Mesenchymal stem cell (in vitro differentiated cells and primary cell): Measurements from ENCODE around the gene HPDL.

Experiments used
- DNase-seq: peaks from one replicate; pipeline ENCODE4 v3.0.0-alpha.2; 2013
- H2AFZ ChIP-seq: one replicate; pipeline ENCODE4 v1.6.1; 2013; ENCODE audit warnings: low read depth, mild to moderate bottlenecking, control low read depth, inconsistent platforms, low read length, moderate library complexity
- H2AK5ac ChIP-seq: 2 replicates; pipeline ENCODE4 v1.6.1; 2013; ENCODE audit warnings: low read length, moderate library complexity, mild to moderate bottlenecking, inconsistent platforms; ENCODE audit not compliant: severe bottlenecking
- H2BK120ac ChIP-seq: one replicate; pipeline ENCODE4 v1.6.1; 2013; ENCODE audit warnings: low read depth, mild to moderate bottlenecking, inconsistent platforms, low read length, moderate library complexity
- H2BK12ac ChIP-seq, 2 experiments: one replicate each; pipeline ENCODE4 v1.6.1; 2013; ENCODE audit warnings: inconsistent platforms in 2 of 2, low read length in 2 of 2, mild to moderate bottlenecking in 2 of 2, moderate library complexity in 2 of 2, control low read depth in 1 of 2
- H2BK15ac ChIP-seq: one replicate; pipeline ENCODE4 v1.6.1; 2013; ENCODE audit warnings: mild to moderate bottlenecking, low read depth, inconsistent platforms; ENCODE audit not compliant: poor library complexity, severe bottlenecking
- H2BK5ac ChIP-seq: 2 replicates; pipeline ENCODE4 v1.6.1; 2013; ENCODE audit warnings: low read depth, mild to moderate bottlenecking, low read length, control low read depth, inconsistent platforms; ENCODE audit not compliant: poor library complexity, severe bottlenecking
- H3K14ac ChIP-seq, 2 experiments: one replicate each; pipeline ENCODE4 v1.6.1; 2013; ENCODE audit warnings: inconsistent platforms in 2 of 2, low read length in 2 of 2, control low read depth in 1 of 2, mild to moderate bottlenecking in 1 of 2, moderate library complexity in 1 of 2
- H3K18ac ChIP-seq, 2 experiments: one replicate each; pipeline ENCODE4 v1.6.1; 2013; ENCODE audit warnings: inconsistent platforms in 2 of 2, low read length in 2 of 2, control low read depth in 1 of 2, low read depth in 1 of 2, mild to moderate bottlenecking in 1 of 2
- H3K23ac ChIP-seq, 2 experiments: one replicate each; pipeline ENCODE4 v1.6.1; 2013; ENCODE audit warnings: inconsistent platforms in 2 of 2, low read length in 2 of 2, mild to moderate bottlenecking in 2 of 2, moderate library complexity in 2 of 2, control low read depth in 1 of 2
- H3K27ac ChIP-seq: 2 replicates; pipeline ENCODE4 v1.5.1; 2013; ENCODE audit warnings: mild to moderate bottlenecking, moderate library complexity, low read length, control low read depth, inconsistent platforms; ENCODE audit not compliant: poor library complexity, severe bottlenecking
- H3K27me3 ChIP-seq, 2 experiments: 2 replicates each; pipeline versions ENCODE4 v1.6.1 to v1.7.0; 2013; ENCODE audit warnings: low read length in 2 of 2, mild to moderate bottlenecking in 2 of 2, moderate library complexity in 2 of 2, control low read depth in 1 of 2, inconsistent platforms in 1 of 2; ENCODE audit not compliant: control insufficient read depth in 1 of 2, insufficient read depth in 1 of 2
- H3K36me3 ChIP-seq, 2 experiments: 2 replicates each; pipeline versions ENCODE4 v1.6.1 to v1.7.0; 2013; ENCODE audit warnings: low read length in 2 of 2, control low read depth in 1 of 2, inconsistent platforms in 1 of 2, low read depth in 1 of 2, mild to moderate bottlenecking in 1 of 2; ENCODE audit not compliant: insufficient read depth in 2 of 2, control insufficient read depth in 1 of 2
- H3K4ac ChIP-seq, 2 experiments: one replicate each; pipeline ENCODE4 v1.6.1; 2013; ENCODE audit warnings: inconsistent platforms in 2 of 2, low read length in 2 of 2, mild to moderate bottlenecking in 2 of 2, moderate library complexity in 2 of 2, control low read depth in 1 of 2, low read depth in 1 of 2
- H3K4me1 ChIP-seq: 2 replicates; pipeline ENCODE4 v1.6.1; 2013; ENCODE audit warnings: low read depth, low read length, control low read depth; ENCODE audit not compliant: control insufficient read depth, insufficient read depth
- H3K4me2 ChIP-seq: 2 replicates; pipeline ENCODE4 v1.6.1; 2013; ENCODE audit warnings: low read length, mild to moderate bottlenecking, inconsistent platforms; ENCODE audit not compliant: poor library complexity, severe bottlenecking
- H3K4me3 ChIP-seq, 2 experiments: 2 replicates each; pipeline versions ENCODE4 v1.5.1 to v1.7.0; 2013; ENCODE audit warnings: low read length in 2 of 2, mild to moderate bottlenecking in 2 of 2, control low read depth in 1 of 2, low read depth in 1 of 2; ENCODE audit not compliant: insufficient read depth in 1 of 2
- H3K79me1 ChIP-seq: replicated peaks from 2 replicates; pipeline ENCODE4 v1.6.1; 2013; ENCODE audit warnings: mild to moderate bottlenecking, control low read depth, low read length, inconsistent platforms; ENCODE audit not compliant: poor library complexity, severe bottlenecking
- H3K9ac ChIP-seq: 2 replicates; pipeline ENCODE4 v1.7.0; 2013; ENCODE audit warnings: mild to moderate bottlenecking, low read length, moderate library complexity
- H3K9me3 ChIP-seq: 2 replicates; pipeline ENCODE4 v1.7.0; 2013; ENCODE audit warnings: mild to moderate bottlenecking, low read length; ENCODE audit not compliant: control insufficient read depth
- H4K8ac ChIP-seq: one replicate; pipeline ENCODE4 v1.6.1; 2013; ENCODE audit warnings: inconsistent platforms, mild to moderate bottlenecking, low read length, moderate library complexity
- H4K91ac ChIP-seq: one replicate; pipeline ENCODE4 v1.6.1; 2013; ENCODE audit warnings: mild to moderate bottlenecking, low read length, inconsistent platforms
- WGBS: methylation state at CpG from one replicate; pipeline ENCODE4 v1.1.7; 2013; ENCODE audit warnings: mixed read lengths; 5-methylcytosine and 5-hydroxymethylcytosine counted together

Gene HPDL

GRCh38 chr1:45314266-45314665, 12.4 kb upstream of the HPDL start:
- H2BK5ac ChIP-seq, result no peak overlapping the region
- H3K4me2 ChIP-seq, result no peak overlapping the region
- H3K9ac ChIP-seq, result no peak overlapping the region
- H3K79me1 ChIP-seq, result no peaks in the 10 kb centered on the region
- H2BK120ac ChIP-seq, result no peak overlapping the region
- H3K36me3 ChIP-seq, result no peaks in the 10 kb centered on the region
- H3K4me3 ChIP-seq, result no peak overlapping the region
- H2BK15ac ChIP-seq, result no peak overlapping the region
- H4K8ac ChIP-seq, result no peak overlapping the region
- no peak overlapping the region for H2BK12ac ChIP-seq
- no peaks in the 10 kb centered on the region for H3K9me3 ChIP-seq
- H3K14ac ChIP-seq, result no peak overlapping the region
- WGBS, result 80% methylated on average over 1 of the region's 3 CpGs
- no peak overlapping the region for H2AFZ ChIP-seq
- no peak overlapping the region for H3K23ac ChIP-seq
- H2AK5ac ChIP-seq, result no peak overlapping the region
- H3K4ac ChIP-seq, result no peak overlapping the region
- no peak overlapping the region for H3K27ac ChIP-seq
- no peaks in the 10 kb centered on the region for H3K4me1 ChIP-seq
- H4K91ac ChIP-seq, result no peak overlapping the region
- H3K27me3 ChIP-seq, result peaks cover 4 to 11% of the 10 kb centered on the region in 2 experiments
- no peak overlapping the region for H3K18ac ChIP-seq
- no peak for DNase-seq

DNA sequence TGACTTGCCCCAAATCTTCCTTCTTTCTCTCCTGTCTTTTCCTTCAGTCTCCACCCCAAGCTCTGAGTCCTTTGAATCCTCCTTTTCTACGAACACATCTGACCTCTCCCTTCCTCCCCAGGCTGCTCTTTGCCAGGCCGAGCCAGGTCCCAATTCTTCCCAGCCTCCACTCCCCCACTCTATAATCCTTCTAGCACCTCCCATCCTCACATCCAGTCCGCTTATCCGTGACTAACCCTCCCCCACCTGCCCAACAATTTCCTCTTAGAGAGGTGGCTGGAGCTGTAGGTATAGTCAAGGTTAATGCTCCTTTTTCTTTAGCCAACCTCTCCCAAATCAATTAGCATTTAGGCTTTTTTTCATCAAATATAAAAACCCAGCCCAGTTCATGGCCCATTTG, 9.5 kb upstream of the HPDL start:
- H3K4me3 ChIP-seq, result no peak overlapping the region
- H3K23ac ChIP-seq, result no peak overlapping the region
- H2AFZ ChIP-seq, result no peak overlapping the region
- no peak overlapping the region for H3K9ac ChIP-seq
- no peak overlapping the region for H2BK15ac ChIP-seq
- H4K91ac ChIP-seq, result no peak overlapping the region
- 71% methylated on average over 4 of the region's 4 CpGs for WGBS
- H2AK5ac ChIP-seq, result no peak overlapping the region
- H3K9me3 ChIP-seq, result no peaks in the 10 kb centered on the region
- H3K36me3 ChIP-seq, result no peaks in the 10 kb centered on the region
- peaks cover 4 to 11% of the 10 kb centered on the region in 2 experiments for H3K27me3 ChIP-seq
- H2BK5ac ChIP-seq, result no peak overlapping the region
- no peak overlapping the region for H3K27ac ChIP-seq
- H2BK120ac ChIP-seq, result no peak overlapping the region
- no peak overlapping the region for H3K4ac ChIP-seq
- no peak overlapping the region for H3K4me2 ChIP-seq
- H4K8ac ChIP-seq, result no peak overlapping the region
- H3K14ac ChIP-seq, result no peak overlapping the region
- no peak for DNase-seq
- H3K18ac ChIP-seq, result no peak overlapping the region
- no peak overlapping the region for H2BK12ac ChIP-seq
- H3K79me1 ChIP-seq, result no peaks in the 10 kb centered on the region
- H3K4me1 ChIP-seq, result no peaks in the 10 kb centered on the region

- H2AK5ac ChIP-seq, result no peak overlapping the region
Measured at GRCh38 chr1:45319761-45320160, 6.9 kb upstream of the HPDL start.

DNA sequence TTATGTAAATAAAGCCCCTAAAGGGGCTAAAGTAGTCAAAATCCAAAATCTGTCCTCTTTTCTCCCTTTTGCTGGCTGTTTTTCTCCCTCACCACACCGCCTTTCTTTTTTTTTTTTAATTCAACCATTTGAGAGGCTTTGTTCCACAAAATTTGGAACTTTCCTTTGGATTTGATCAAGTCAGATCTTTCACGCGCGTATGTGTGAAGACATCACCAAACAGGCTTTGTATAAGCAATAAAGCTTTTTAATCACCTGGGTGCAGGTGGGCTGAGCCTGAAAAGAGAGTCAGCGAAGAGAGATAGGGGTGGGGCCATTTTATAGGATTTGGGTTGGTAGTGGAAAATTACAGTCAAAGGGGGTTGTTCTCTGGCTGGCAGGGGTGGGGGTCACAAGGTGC, 5.3 kb upstream of the HPDL start:
- H2BK12ac ChIP-seq, result no peak overlapping the region
- H3K27ac ChIP-seq, result no peak overlapping the region
- WGBS, result 70% methylated on average over 5 of the region's 5 CpGs
- no peak overlapping the region for H2AK5ac ChIP-seq
- H2BK15ac ChIP-seq, result no peak overlapping the region
- H3K23ac ChIP-seq, result no peak overlapping the region
- peaks cover 4 to 10% of the 10 kb centered on the region in 2 experiments for H3K27me3 ChIP-seq
- no peaks in the 10 kb centered on the region for H3K79me1 ChIP-seq
- H2BK120ac ChIP-seq, result no peak overlapping the region
- no peak overlapping the region for H3K14ac ChIP-seq
- H2BK5ac ChIP-seq, result no peak overlapping the region
- H4K8ac ChIP-seq, result no peak overlapping the region
- no peak for DNase-seq
- H3K4me1 ChIP-seq, result peaks cover 2% of the 10 kb centered on the region
- no peak overlapping the region for H4K91ac ChIP-seq
- peaks cover 0 to 1% of the 10 kb centered on the region in 2 experiments for H3K36me3 ChIP-seq
- H3K4ac ChIP-seq, result no peak overlapping the region
- no peak overlapping the region for H3K4me3 ChIP-seq
- H2AFZ ChIP-seq, result no peak overlapping the region
- no peak overlapping the region for H3K18ac ChIP-seq
- no peak overlapping the region for H3K9ac ChIP-seq
- H3K9me3 ChIP-seq, result no peaks in the 10 kb centered on the region
- no peak overlapping the region for H3K4me2 ChIP-seq

More at GRCh38 chr1:45319761-45320160, 6.9 kb upstream of the HPDL start:
- Histone ChIP-seq H3K9ac (no peak overlapping the region), H2AFZ (no peak overlapping the region), H2BK12ac (no peak overlapping the region), H3K23ac (no peak overlapping the region), H3K36me3 (no peaks in the 10 kb centered on the region), H4K91ac (no peak overlapping the region), H3K14ac (no peak overlapping the region), H3K4me2 (no peak overlapping the region), H3K9me3 (no peaks in the 10 kb centered on the region), H3K4me1 (no peaks in the 10 kb centered on the region), H3K4me3 (no peak overlapping the region), H2BK5ac (no peak overlapping the region), H2BK120ac (no peak overlapping the region), H3K27me3 (peaks cover 4 to 11% of the 10 kb centered on the region in 2 experiments), H3K18ac (no peak overlapping the region), H3K4ac (no peak overlapping the region), H3K79me1 (no peaks in the 10 kb centered on the region), H3K27ac (no peak overlapping the region), H2BK15ac (no peak overlapping the region), H4K8ac (no peak overlapping the region)
- WGBS, result 91% methylated on average over 4 of the region's 4 CpGs
- no peak for DNase-seq
